ENCODE measurements around the gene ERG28. TPM values are rescaled to one million over a fixed set of nuclear protein-coding genes. Genes with fewer than 3 reads are reported as not detected.

The ERG28 gene
- total and polyA plus RNA-seq, 2 of the 13 experiments (the other 11 are each of a cell fraction or from before 2014, with no cell fraction given): 27.3 to 32.3 TPM

DNA sequence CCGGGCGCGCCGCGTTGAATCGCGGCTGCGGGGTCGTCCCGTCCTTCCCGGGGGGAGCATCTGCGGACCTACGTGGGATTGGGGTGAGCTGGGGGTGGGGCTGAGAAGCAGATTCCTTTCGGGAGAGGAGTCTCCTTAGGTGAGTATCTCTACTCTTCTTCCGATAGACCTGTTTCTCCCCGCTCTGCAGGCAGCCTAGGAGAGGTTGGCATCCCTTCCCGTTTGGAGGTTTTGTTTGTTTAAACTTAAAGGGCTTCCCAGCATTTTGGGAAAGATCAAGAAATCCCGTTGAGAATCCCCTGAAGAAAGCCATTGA, 781 bp upstream of the ERG28 start (continued):
- TF ChIP-seq KDM5A (IDR thresholded peaks at IDR 0.05; ENCODE audit: borderline replicate concordance, low read length) (peak; percentile 41; the same call in 1 of the 2 replicates), TBX3 (IDR thresholded peaks at IDR 0.05; ENCODE audit: borderline replicate concordance) (no peak), FOXO1 (CRISPR knock-in tag; IDR thresholded peaks at IDR 0.05) (no peak), NR3C1 (CRISPR knock-in tag; IDR thresholded peaks at IDR 0.05) (no peak), ZSCAN12 (CRISPR knock-in tag; IDR thresholded peaks at IDR 0.05) (no peak), ELF4 (CRISPR knock-in tag; IDR thresholded peaks at IDR 0.05; ENCODE audit: borderline replicate concordance) (no peak), HOXA3 (CRISPR knock-in tag; IDR thresholded peaks at IDR 0.05) (no peak), SKIL (CRISPR knock-in tag; IDR thresholded peaks at IDR 0.05; ENCODE audit: borderline replicate concordance) (no peak), THRA (CRISPR knock-in tag; IDR thresholded peaks at IDR 0.05; ENCODE audit: borderline replicate concordance) (no peak), HMGA1 (CRISPR knock-in tag; conservative IDR thresholded peaks at IDR 0.05) (no peak), ZNF841 (CRISPR knock-in tag; IDR thresholded peaks at IDR 0.05; ENCODE audit: borderline replicate concordance) (no peak), ZNF431 (CRISPR knock-in tag; IDR thresholded peaks at IDR 0.05; ENCODE audit: borderline replicate concordance, low read depth) (no peak), ZNF367 (CRISPR knock-in tag; IDR thresholded peaks at IDR 0.05; ENCODE audit: borderline replicate concordance) (no peak), ZNF317 (CRISPR knock-in tag; IDR thresholded peaks at IDR 0.05) (peak; percentile 68; the same call in 1 of the 2 replicates), MIER3 (CRISPR knock-in tag; IDR thresholded peaks at IDR 0.05; ENCODE audit: borderline replicate concordance) (no peak), HDAC1 (CRISPR knock-in tag; IDR thresholded peaks at IDR 0.05) (no peak), NRL (CRISPR knock-in tag; IDR thresholded peaks at IDR 0.05; ENCODE audit: borderline replicate concordance) (no peak; the same call in 1 of the 2 replicates), EP300 (IDR thresholded peaks at IDR 0.05; ENCODE audit: low read depth in 2 of 2, low read length in 2 of 2) (no peak), EP300 (CRISPR knock-in tag; IDR thresholded peaks at IDR 0.05; ENCODE audit: borderline replicate concordance) (no peak)
- TF ChIP-seq, protein P1, sequence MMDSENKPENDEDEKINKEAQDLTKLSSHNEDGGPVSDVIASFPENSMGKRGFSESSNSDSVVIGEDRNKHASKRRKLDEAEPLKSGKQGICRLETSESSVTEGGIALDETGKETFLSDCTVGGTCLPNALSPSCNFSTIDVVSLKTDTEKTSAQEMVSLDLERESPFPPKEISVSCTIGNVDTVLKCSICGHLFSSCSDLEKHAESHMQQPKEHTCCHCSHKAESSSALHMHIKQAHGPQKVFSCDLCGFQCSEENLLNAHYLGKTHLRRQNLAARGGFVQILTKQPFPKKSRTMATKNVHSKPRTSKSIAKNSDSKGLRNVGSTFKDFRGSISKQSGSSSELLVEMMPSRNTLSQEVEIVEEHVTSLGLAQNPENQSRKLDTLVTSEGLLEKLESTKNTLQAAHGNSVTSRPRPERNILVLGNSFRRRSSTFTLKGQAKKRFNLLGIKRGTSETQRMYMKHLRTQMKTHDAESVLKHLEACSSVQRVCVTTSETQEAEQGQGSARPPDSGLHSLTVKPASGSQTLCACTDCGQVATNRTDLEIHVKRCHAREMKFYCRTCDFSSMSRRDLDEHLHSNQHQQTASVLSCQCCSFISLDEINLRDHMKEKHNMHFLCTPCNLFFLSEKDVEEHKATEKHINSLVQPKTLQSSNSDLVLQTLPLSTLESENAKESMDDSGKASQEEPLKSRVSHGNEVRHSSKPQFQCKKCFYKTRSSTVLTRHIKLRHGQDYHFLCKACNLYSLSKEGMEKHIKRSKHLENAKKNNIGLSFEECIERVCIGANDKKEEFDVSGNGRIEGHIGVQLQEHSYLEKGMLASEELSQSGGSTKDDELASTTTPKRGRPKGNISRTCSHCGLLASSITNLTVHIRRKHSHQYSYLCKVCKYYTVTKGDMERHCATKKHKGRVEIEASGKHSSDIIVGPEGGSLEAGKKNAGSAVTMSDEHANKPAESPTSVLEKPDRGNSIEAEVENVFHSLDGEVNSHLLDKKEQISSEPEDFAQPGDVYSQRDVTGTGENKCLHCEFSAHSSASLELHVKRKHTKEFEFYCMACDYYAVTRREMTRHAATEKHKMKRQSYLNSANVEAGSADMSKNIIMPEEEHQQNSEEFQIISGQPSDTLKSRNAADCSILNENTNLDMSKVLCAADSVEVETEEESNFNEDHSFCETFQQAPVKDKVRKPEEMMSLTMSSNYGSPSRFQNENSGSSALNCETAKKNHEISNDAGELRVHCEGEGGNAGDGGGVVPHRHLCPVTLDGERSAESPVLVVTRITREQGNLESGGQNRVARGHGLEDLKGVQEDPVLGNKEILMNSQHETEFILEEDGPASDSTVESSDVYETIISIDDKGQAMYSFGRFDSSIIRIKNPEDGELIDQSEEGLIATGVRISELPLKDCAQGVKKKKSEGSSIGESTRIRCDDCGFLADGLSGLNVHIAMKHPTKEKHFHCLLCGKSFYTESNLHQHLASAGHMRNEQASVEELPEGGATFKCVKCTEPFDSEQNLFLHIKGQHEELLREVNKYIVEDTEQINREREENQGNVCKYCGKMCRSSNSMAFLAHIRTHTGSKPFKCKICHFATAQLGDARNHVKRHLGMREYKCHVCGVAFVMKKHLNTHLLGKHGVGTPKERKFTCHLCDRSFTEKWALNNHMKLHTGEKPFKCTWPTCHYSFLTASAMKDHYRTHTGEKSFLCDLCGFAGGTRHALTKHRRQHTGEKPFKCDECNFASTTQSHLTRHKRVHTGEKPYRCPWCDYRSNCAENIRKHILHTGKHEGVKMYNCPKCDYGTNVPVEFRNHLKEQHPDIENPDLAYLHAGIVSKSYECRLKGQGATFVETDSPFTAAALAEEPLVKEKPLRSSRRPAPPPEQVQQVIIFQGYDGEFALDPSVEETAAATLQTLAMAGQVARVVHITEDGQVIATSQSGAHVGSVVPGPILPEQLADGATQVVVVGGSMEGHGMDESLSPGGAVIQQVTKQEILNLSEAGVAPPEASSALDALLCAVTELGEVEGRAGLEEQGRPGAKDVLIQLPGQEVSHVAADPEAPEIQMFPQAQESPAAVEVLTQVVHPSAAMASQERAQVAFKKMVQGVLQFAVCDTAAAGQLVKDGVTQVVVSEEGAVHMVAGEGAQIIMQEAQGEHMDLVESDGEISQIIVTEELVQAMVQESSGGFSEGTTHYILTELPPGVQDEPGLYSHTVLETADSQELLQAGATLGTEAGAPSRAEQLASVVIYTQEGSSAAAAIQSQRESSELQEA (CRISPR knock-in tag; IDR thresholded peaks at IDR 0.05; ENCODE audit: not compliant biosample characterization): no peak

All from HepG2 (cell line).